Colonic mucosa (tissue), 4 donors: ENCODE data around the gene KCNIP4. TPM values are rescaled to one million over a fixed set of nuclear protein-coding genes. Genes with fewer than 3 reads are reported as not detected.

Source experiments
- DNase-seq: peaks from one replicate; pipeline ENCODE4 v3.0.0-alpha.2; 2020
- H3K27ac ChIP-seq: fragments of 200-600 bp; one replicate; pipeline ENCODE4 v1.8.0; 2021
- H3K27me3 ChIP-seq: fragments of 200-600 bp; one replicate; pipeline ENCODE4 v1.8.0; 2021
- H3K36me3 ChIP-seq: fragments of 200-600 bp; one replicate; pipeline ENCODE4 v1.8.0; 2021
- H3K4me1 ChIP-seq: fragments of 200-600 bp; one replicate; pipeline ENCODE4 v1.8.0; 2021; ENCODE audit warnings: mild to moderate bottlenecking
- H3K4me3 ChIP-seq: fragments of 200-600 bp; one replicate; pipeline ENCODE4 v1.8.0; 2021
- H3K9ac ChIP-seq, 2 donors: one replicate each; pipeline ENCODE4 v1.7.0; 2013; ENCODE audit warnings: control low read depth in 2 of 2, low read depth in 2 of 2, low read length in 2 of 2
- H3K9me3 ChIP-seq: fragments of 200-600 bp; one replicate; pipeline ENCODE4 v1.8.0; 2021
- CTCF ChIP-seq: fragments of 200-600 bp; IDR thresholded peaks from one replicate; pipeline ENCODE4 v1.8.0; 2022; ENCODE audit warnings: antibody characterized with exemption, mild to moderate bottlenecking
- intact Hi-C: fragments of 100-400 bp; cut with DNase I; formaldehyde crosslinking; loops from one replicate; pipeline ENCODE4 v1.14.1; 2022
- total RNA-seq, 2 donors: library from RNA; stranded (reverse); fragmentation: NEBNext Ultra II Directional in 1 of 2; extraction: Animal tissue kit (Norgen Biotek cat#: 25700) in 1 of 2; gene quantifications; one replicate each; pipeline ENCODE4 v1.2.1, GENCODE V29; 2021
- donor health status: healthy.
- donor health status: DM: no; HTN: no; CAD: no.
- donor health status: DM: no; HTN: no; CAD: no.

KCNIP4 gene
- total RNA-seq, 2 donors from 2014 or later, result 0.67 to 1.2 TPM

- Histone ChIP-seq H3K9me3 (no peaks in the 10 kb centered on the region), H3K9ac (no peak overlapping the region), H3K36me3 (no peaks in the 10 kb centered on the region), H3K4me3 (no peak overlapping the region), H3K27me3 (no peaks in the 10 kb centered on the region), H3K27ac (no peak overlapping the region), H3K4me1 (no peaks in the 10 kb centered on the region)
- no peak for DNase-seq
- TF ChIP-seq CTCF, result no peak
- intact Hi-C loops, result no loop called here
Measured at GRCh38 chr4:21628916-21629610, 319.5 kb downstream of the KCNIP4 start.

GRCh38 chr4:21628116-21628670 lies 320.4 kb downstream of the KCNIP4 start:
- no peak for TF ChIP-seq CTCF
- no peak for DNase-seq
- intact Hi-C loops, result no loop called here
- H3K9me3 ChIP-seq, result no peaks in the 10 kb centered on the region
- no peaks in the 10 kb centered on the region for H3K36me3 ChIP-seq
- no peak overlapping the region for H3K27ac ChIP-seq
- no peaks in the 10 kb centered on the region for H3K27me3 ChIP-seq
- H3K4me1 ChIP-seq, result no peaks in the 10 kb centered on the region
- no peak overlapping the region for H3K9ac ChIP-seq
- no peak overlapping the region for H3K4me3 ChIP-seq

GRCh38 chr4:21625447-21625846 lies 323.1 kb downstream of the KCNIP4 start:
- no peaks in the 10 kb centered on the region for H3K4me1 ChIP-seq
- H3K4me3 ChIP-seq, result no peak overlapping the region
- H3K9ac ChIP-seq, result no peak overlapping the region
- no peak overlapping the region for H3K27ac ChIP-seq
- TF ChIP-seq CTCF, result no peak
- no peaks in the 10 kb centered on the region for H3K36me3 ChIP-seq
- intact Hi-C loops, result no loop called here
- no peak for DNase-seq
- H3K27me3 ChIP-seq, result no peaks in the 10 kb centered on the region
- H3K9me3 ChIP-seq, result no peaks in the 10 kb centered on the region

- no peaks in the 10 kb centered on the region for H3K36me3 ChIP-seq
- intact Hi-C loops, result no loop called here
- no peaks in the 10 kb centered on the region for H3K27me3 ChIP-seq
- H3K27ac ChIP-seq, result no peak overlapping the region
- H3K9me3 ChIP-seq, result no peaks in the 10 kb centered on the region
- DNase-seq, result no peak
- H3K4me3 ChIP-seq, result no peak overlapping the region
- no peaks in the 10 kb centered on the region for H3K4me1 ChIP-seq
- TF ChIP-seq CTCF, result no peak
- H3K9ac ChIP-seq, result no peak overlapping the region
Measured at GRCh38 chr4:21605006-21605405, 343.6 kb downstream of the KCNIP4 start.

GRCh38 chr4:21596521-21596920 lies 352.1 kb downstream of the KCNIP4 start:
- H3K9ac ChIP-seq, result no peak overlapping the region
- H3K4me3 ChIP-seq, result no peak overlapping the region
- no peak for TF ChIP-seq CTCF
- H3K27me3 ChIP-seq, result no peaks in the 10 kb centered on the region
- intact Hi-C loops, result no loop called here
- no peak for DNase-seq
- no peaks in the 10 kb centered on the region for H3K9me3 ChIP-seq
- H3K36me3 ChIP-seq, result no peaks in the 10 kb centered on the region
- no peaks in the 10 kb centered on the region for H3K4me1 ChIP-seq
- H3K27ac ChIP-seq, result no peak overlapping the region
